ENCODE data around the gene HACD2. TPM values are rescaled to one million over a fixed set of nuclear protein-coding genes. Genes with fewer than 3 reads are reported as not detected.
A peak's percentile ranks its signal among the peaks of the same experiment; 100 is the strongest.
"Not testable (repeated sequence)": the region's sequence is repeated elsewhere in the genome, so short reads cannot be mapped to it uniquely, and the experiment has no call there.

HACD2 gene
- polyA plus RNA-seq, 2 donors, result 12.0 to 17.1 TPM

DNA sequence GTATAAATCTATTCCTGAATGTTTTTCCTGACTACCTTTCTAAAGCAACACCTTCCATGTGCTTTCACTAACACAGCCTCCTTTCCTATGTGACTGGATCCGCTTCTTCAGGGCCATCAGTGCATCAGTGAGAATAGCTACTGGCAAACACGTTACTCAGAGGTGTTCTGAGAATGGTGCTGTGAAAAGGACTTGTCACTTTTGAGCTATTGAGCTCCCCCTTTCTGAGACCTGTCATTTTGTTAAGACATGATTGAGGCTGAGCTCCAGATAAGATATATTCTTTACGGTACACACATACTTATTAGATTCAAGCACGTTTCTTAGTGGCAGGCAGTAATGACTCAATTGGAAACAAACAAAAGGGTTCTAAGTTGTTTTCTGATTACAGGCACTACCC lies 90.9 kb downstream of the HACD2 start:
- Histone ChIP-seq H3K4me3 (ENCODE audit: low read depth in 1 of 2, low read length in 2 of 2) (no peak overlapping the region), H3K4me1 (ENCODE audit: control insufficient read depth in 2 of 2, insufficient read depth in 2 of 2, low read length in 1 of 2) (no peaks in the 10 kb centered on the region), H3K27ac (ENCODE audit: low read depth in 2 of 2, low read length in 1 of 2) (no peak overlapping the region), H3K27me3 (ENCODE audit: control insufficient read depth in 1 of 2, insufficient read depth in 2 of 2, low read length in 2 of 2) (no peaks in the 10 kb centered on the region), H3K9me3 (ENCODE audit: control insufficient read depth in 2 of 2, insufficient read depth in 1 of 2, low read depth in 1 of 2, low read length in 1 of 2) (no peaks in the 10 kb centered on the region), H3K36me3 (ENCODE audit: control insufficient read depth in 2 of 2, insufficient read depth in 2 of 2, low read length in 1 of 2) (peaks cover 6 to 19% of the 10 kb centered on the region in 2 donors)
- WGBS, 2 donors, result 85 to 86% methylated on average over 4 of the region's 4 CpGs

DNA sequence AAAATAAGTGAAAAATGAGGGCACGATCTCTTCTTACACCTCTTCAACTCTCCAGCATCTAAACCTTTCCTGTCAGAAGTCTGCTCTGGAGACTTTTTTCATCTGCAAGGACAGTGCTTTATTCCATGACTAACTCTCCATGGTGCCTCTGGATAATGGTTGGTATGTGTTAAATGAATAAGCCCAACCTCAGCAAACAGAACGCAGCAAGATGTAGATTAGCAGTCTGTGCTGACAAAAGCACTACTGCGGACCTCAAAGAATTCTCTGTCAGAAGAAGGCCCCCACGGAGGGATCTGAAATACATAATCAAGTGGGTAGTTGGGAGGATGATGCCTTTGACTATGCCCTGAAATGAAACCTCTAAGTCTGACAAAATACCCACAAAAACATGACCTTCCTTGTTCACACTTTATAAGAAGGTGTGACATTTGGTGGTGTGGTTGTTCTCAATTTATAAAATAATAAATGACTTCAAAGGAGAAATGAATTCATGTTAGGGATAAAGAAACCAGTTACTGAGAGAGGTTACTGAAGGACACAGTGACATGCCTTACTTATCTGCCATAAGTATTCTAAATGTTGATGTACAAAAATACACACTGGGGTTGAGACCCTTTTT lies 92.8 kb downstream of the HACD2 start:
- Histone ChIP-seq H3K27ac (ENCODE audit: low read depth in 2 of 2, low read length in 1 of 2) (no peak overlapping the region), H3K36me3 (ENCODE audit: control insufficient read depth in 2 of 2, insufficient read depth in 2 of 2, low read length in 1 of 2) (peaks cover 3 to 7% of the 10 kb centered on the region in 2 donors)
- 79% methylated on average over 4 of the region's 4 CpGs for WGBS, 2 donors

DNA sequence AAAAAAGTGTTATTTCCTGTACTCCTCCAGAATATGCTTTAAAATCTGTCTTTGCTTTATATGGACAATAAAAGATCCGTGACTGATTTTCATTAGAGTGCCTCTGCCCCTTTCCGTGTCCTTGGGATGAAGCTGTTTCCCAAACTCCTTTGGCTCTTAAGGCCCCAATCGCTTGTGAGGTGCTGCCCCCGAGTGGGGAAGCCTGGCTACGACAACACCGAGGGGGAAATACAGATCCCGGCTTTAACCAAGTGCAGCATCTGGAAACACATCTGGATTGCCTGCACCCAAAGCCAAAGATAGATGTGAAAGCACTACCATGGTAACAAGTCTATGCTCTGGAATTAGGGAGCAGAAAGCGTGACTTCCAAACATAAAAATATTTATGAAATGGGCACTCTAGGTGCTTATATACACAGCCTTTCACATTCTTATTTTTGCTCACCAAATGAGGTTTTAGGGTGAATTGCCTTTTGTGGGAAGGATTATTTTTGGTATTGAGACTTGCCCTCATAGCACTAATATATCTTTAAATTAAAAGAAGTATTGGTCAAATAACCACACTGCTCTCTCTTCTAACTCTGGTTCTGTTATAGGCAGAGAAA lies 95.4 kb downstream of the HACD2 start:
- 8% methylated on average over 8 of the region's 8 CpGs for WGBS, 2 donors
- Histone ChIP-seq H3K36me3 (ENCODE audit: control insufficient read depth in 2 of 2, insufficient read depth in 2 of 2, low read length in 1 of 2) (peaks cover 3 to 5% of the 10 kb centered on the region in 2 donors), H3K4me1 (ENCODE audit: control insufficient read depth in 2 of 2, insufficient read depth in 2 of 2, low read length in 1 of 2) (peaks cover 0 to 2% of the 10 kb centered on the region in 2 donors), H3K4me3 (ENCODE audit: low read depth in 1 of 2, low read length in 2 of 2) (no peak overlapping the region), H3K27ac (ENCODE audit: low read depth in 2 of 2, low read length in 1 of 2) (no peak overlapping the region), H3K27me3 (ENCODE audit: control insufficient read depth in 1 of 2, insufficient read depth in 2 of 2, low read length in 2 of 2) (no peaks in the 10 kb centered on the region), H3K9me3 (ENCODE audit: control insufficient read depth in 2 of 2, insufficient read depth in 1 of 2, low read depth in 1 of 2, low read length in 1 of 2) (no peaks in the 10 kb centered on the region)

More for the DNA sequence above, 92.8 kb downstream of the HACD2 start:
- Histone ChIP-seq H3K9me3 (ENCODE audit: control insufficient read depth in 2 of 2, insufficient read depth in 1 of 2, low read depth in 1 of 2, low read length in 1 of 2) (no peaks in the 10 kb centered on the region), H3K4me1 (ENCODE audit: control insufficient read depth in 2 of 2, insufficient read depth in 2 of 2, low read length in 1 of 2) (no peaks in the 10 kb centered on the region), H3K27me3 (ENCODE audit: control insufficient read depth in 1 of 2, insufficient read depth in 2 of 2, low read length in 2 of 2) (no peaks in the 10 kb centered on the region), H3K4me3 (ENCODE audit: low read depth in 1 of 2, low read length in 2 of 2) (no peak overlapping the region)

DNA sequence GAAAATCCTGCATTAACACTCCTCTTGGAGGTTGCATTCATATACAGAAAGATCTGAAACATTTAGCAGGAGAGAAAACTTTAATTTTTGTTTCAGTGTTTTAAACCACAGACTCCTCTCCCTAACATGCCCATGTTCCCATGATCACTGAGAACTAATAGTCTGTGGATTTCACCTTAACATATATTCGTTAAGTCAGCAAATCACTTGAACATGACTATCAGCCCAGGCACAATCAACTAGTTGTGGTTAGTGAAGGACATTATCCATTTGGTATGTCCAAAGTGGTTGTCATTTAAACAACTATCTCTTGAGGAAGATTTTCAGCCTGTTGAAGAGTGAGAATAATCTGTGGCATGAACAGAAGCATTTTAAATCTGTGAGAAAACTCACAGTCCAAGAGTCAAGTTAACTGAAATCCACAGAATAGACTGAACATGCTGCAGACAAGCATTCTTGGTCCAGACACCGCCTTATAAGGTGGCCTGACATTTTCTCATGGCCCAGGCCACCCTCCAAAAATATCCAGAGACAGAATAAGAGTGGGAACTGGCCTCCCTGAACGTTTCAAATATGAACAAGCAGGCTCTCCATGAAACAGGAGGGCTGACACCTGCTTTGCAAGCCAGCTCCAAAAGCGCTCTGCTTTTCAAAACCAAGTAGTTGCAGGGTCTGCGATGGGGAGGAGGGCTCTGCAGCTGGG lies 96.1 kb downstream of the HACD2 start:
- WGBS, 2 donors, result 74 to 75% methylated on average over 5 of the region's 5 CpGs
- Histone ChIP-seq H3K36me3 (ENCODE audit: control insufficient read depth in 2 of 2, insufficient read depth in 2 of 2, low read length in 1 of 2) (peaks cover under 1 to 5% of the 10 kb centered on the region in 2 donors), H3K27me3 (ENCODE audit: control insufficient read depth in 1 of 2, insufficient read depth in 2 of 2, low read length in 2 of 2) (no peaks in the 10 kb centered on the region), H3K4me3 (ENCODE audit: low read depth in 1 of 2, low read length in 2 of 2) (no peak overlapping the region), H3K27ac (ENCODE audit: low read depth in 2 of 2, low read length in 1 of 2) (peak overlapping the region in 1 of 2 donors; percentile 49), H3K9me3 (ENCODE audit: control insufficient read depth in 2 of 2, insufficient read depth in 1 of 2, low read depth in 1 of 2, low read length in 1 of 2) (no peaks in the 10 kb centered on the region), H3K4me1 (ENCODE audit: control insufficient read depth in 2 of 2, insufficient read depth in 2 of 2, low read length in 1 of 2) (peaks cover 0 to 2% of the 10 kb centered on the region in 2 donors)

DNA sequence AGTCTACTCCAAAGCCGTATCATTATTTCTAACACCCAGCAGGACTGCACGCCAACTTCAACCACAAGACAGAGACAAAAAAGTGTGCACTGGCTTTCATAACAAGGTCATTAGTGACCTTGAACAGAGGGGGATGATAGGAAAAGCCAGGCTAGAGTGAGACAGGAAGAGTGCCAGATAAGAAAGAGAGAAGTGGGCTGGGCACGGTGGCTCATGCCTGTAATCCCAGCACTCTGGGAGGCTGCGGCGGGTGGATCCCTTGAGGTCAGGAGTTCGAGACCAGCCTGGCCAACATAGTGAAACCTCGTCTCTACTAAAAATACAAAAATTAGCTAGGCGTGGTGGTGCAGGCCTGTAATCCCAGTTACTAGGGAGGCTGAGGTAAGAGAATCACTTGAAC lies 97.8 kb downstream of the HACD2 start:
- H3K4me1 ChIP-seq (ENCODE audit: control insufficient read depth in 2 of 2, insufficient read depth in 2 of 2, low read length in 1 of 2); H3K36me3 ChIP-seq (ENCODE audit: control insufficient read depth in 2 of 2, insufficient read depth in 2 of 2, low read length in 1 of 2); H3K9me3 ChIP-seq (ENCODE audit: control insufficient read depth in 2 of 2, insufficient read depth in 1 of 2, low read depth in 1 of 2, low read length in 1 of 2); H3K27ac ChIP-seq (ENCODE audit: low read depth in 2 of 2, low read length in 1 of 2); H3K27me3 ChIP-seq (ENCODE audit: control insufficient read depth in 1 of 2, insufficient read depth in 2 of 2, low read length in 2 of 2); H3K4me3 ChIP-seq (ENCODE audit: low read depth in 1 of 2, low read length in 2 of 2): not testable (repeated sequence)
- WGBS, 2 donors, result 78 to 87% methylated on average over 8 of the region's 8 CpGs

DNA sequence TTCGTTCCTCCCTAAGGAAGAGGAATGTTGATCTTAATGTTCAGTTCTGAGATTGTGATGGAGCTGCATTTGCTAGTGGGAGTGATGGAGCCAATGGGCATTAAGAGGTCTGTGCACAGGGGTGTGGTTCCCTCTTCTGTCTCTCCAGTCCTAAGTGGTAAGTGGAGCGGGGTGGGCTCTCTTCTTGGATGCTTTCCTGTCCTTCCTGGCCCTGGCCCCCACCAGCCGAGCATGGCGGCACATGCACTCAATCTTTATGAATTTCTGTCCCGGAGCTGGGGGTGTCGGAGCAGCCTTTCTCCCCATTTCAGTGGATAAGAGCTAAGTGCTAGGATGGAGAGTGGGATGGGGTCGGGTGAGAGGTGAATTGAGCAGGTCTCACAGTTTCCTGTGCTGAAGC lies 98.4 kb downstream of the HACD2 start:
- H3K4me1 ChIP-seq (ENCODE audit: control insufficient read depth in 2 of 2, insufficient read depth in 2 of 2, low read length in 1 of 2), result peaks cover 2 to 3% of the 10 kb centered on the region in 2 donors
- no peaks in the 10 kb centered on the region for H3K27me3 ChIP-seq (ENCODE audit: control insufficient read depth in 1 of 2, insufficient read depth in 2 of 2, low read length in 2 of 2)
- peaks cover 0 to 5% of the 10 kb centered on the region in 2 donors for H3K36me3 ChIP-seq (ENCODE audit: control insufficient read depth in 2 of 2, insufficient read depth in 2 of 2, low read length in 1 of 2)
- no peak overlapping the region for H3K4me3 ChIP-seq (ENCODE audit: low read depth in 1 of 2, low read length in 2 of 2)
- 90 to 94% methylated on average over 7 of the region's 7 CpGs for WGBS, 2 donors
- H3K9me3 ChIP-seq (ENCODE audit: control insufficient read depth in 2 of 2, insufficient read depth in 1 of 2, low read depth in 1 of 2, low read length in 1 of 2), result no peaks in the 10 kb centered on the region
- H3K27ac ChIP-seq (ENCODE audit: low read depth in 2 of 2, low read length in 1 of 2), result no peak overlapping the region

DNA sequence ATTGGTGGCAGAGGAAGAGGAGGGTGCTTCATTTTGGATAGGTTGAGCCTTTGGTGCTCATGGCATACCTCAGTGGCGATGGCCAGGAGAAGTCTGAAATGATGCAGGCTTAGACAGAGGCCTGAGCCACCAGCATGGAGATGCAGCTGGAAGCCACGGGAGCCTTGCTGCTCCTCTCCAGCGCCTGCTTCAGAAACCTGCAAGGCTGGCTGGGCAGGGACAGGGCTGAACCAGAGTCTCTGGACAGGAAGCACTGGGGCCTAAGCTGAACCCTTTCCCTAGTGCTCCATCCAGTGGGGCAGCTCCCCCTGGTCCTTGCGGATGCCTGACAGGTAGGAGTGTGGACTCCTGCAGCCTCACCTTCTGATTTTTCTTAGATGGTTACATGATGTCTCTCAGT lies 99.3 kb downstream of the HACD2 start:
- Histone ChIP-seq H3K27ac (ENCODE audit: low read depth in 2 of 2, low read length in 1 of 2) (no peak overlapping the region), H3K36me3 (ENCODE audit: control insufficient read depth in 2 of 2, insufficient read depth in 2 of 2, low read length in 1 of 2) (peaks cover 0 to 3% of the 10 kb centered on the region in 2 donors), H3K27me3 (ENCODE audit: control insufficient read depth in 1 of 2, insufficient read depth in 2 of 2, low read length in 2 of 2) (no peaks in the 10 kb centered on the region), H3K4me3 (ENCODE audit: low read depth in 1 of 2, low read length in 2 of 2) (no peak overlapping the region), H3K9me3 (ENCODE audit: control insufficient read depth in 2 of 2, insufficient read depth in 1 of 2, low read depth in 1 of 2, low read length in 1 of 2) (no peaks in the 10 kb centered on the region), H3K4me1 (ENCODE audit: control insufficient read depth in 2 of 2, insufficient read depth in 2 of 2, low read length in 1 of 2) (peaks cover 2 to 3% of the 10 kb centered on the region in 2 donors)
- WGBS, 2 donors, result 88 to 92% methylated on average over 4 of the region's 4 CpGs

DNA sequence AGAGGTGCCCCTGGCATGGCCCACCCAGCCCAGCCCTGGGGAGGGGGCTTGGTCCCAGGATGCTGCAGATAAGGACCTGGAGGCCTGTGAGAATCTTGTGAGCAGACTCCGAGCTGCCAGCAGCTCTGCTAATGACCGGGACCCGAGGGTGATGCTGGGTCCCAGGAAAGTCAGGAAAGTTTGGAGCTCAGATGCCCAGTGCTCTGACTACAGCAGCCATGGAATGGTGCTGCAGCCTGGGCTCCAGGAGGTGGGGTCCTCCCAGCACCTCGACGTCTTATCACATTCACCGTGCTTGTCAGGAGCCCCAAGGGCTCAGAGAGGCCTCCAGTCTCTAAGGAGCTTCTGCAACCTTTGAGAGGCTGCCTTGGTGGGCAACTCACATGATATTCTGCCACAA lies 101.7 kb downstream of the HACD2 start:
- Histone ChIP-seq H3K36me3 (ENCODE audit: control insufficient read depth in 2 of 2, insufficient read depth in 2 of 2, low read length in 1 of 2) (no peaks in the 10 kb centered on the region), H3K4me1 (ENCODE audit: control insufficient read depth in 2 of 2, insufficient read depth in 2 of 2, low read length in 1 of 2) (peaks cover 2 to 3% of the 10 kb centered on the region in 2 donors), H3K4me3 (ENCODE audit: low read depth in 1 of 2, low read length in 2 of 2) (no peak overlapping the region), H3K27ac (ENCODE audit: low read depth in 2 of 2, low read length in 1 of 2) (no peak overlapping the region), H3K27me3 (ENCODE audit: control insufficient read depth in 1 of 2, insufficient read depth in 2 of 2, low read length in 2 of 2) (no peaks in the 10 kb centered on the region), H3K9me3 (ENCODE audit: control insufficient read depth in 2 of 2, insufficient read depth in 1 of 2, low read depth in 1 of 2, low read length in 1 of 2) (no peaks in the 10 kb centered on the region)
- 91 to 94% methylated on average over 6 of the region's 6 CpGs for WGBS, 2 donors

DNA sequence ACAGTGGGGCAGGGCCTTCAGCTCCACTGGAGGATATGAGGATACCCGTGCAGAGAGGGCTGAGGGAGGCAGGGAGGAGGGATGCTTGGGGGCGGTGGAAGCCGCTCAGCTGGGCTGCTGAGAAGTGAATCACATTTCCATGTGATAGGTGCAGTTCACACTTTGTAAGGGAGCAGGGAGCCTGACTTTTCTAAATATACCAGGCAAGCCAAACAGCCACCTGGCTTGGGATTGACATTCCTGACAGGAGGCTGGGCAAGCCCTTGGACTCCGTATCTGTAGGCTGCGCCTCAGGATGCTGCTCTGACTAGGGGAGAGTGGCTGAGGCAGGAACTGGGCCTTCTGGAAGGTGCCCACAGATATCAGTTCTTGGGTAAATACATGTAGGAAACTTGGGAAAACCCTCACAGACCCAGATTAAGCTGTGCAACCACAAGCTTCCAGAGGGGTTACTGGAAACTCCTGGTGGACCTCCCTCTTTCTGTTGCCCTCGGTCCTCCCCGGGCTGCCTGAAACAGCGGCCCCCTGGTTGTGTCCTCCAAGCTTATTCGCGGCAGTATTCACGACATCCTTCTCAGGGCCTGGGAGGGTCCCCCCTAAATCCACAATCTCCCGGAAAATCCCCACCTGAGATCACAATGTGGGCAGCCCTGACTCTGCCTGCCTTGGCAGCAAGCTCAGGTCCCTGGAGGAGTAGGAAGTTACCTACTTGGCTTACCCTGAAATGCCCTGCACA lies 103.0 kb downstream of the HACD2 start:
- no peaks in the 10 kb centered on the region for H3K9me3 ChIP-seq (ENCODE audit: control insufficient read depth in 2 of 2, insufficient read depth in 1 of 2, low read depth in 1 of 2, low read length in 1 of 2)
- peaks cover 2 to 3% of the 10 kb centered on the region in 2 donors for H3K4me1 ChIP-seq (ENCODE audit: control insufficient read depth in 2 of 2, insufficient read depth in 2 of 2, low read length in 1 of 2)
- no peak overlapping the region for H3K27ac ChIP-seq (ENCODE audit: low read depth in 2 of 2, low read length in 1 of 2)
- H3K27me3 ChIP-seq (ENCODE audit: control insufficient read depth in 1 of 2, insufficient read depth in 2 of 2, low read length in 2 of 2), result no peaks in the 10 kb centered on the region
- WGBS, 2 donors, result 62 to 68% methylated on average over 12 of the region's 12 CpGs
- H3K36me3 ChIP-seq (ENCODE audit: control insufficient read depth in 2 of 2, insufficient read depth in 2 of 2, low read length in 1 of 2), result no peaks in the 10 kb centered on the region
- H3K4me3 ChIP-seq (ENCODE audit: low read depth in 1 of 2, low read length in 2 of 2), result no peak overlapping the region

Measured in esophagus (tissue), 2 donors.